ENCODE data around the gene A1CF.
"Not testable (repeated sequence)": the region's sequence is repeated elsewhere in the genome, so short reads cannot be mapped to it uniquely, and the experiment has no call there.

Gene A1CF

DNA sequence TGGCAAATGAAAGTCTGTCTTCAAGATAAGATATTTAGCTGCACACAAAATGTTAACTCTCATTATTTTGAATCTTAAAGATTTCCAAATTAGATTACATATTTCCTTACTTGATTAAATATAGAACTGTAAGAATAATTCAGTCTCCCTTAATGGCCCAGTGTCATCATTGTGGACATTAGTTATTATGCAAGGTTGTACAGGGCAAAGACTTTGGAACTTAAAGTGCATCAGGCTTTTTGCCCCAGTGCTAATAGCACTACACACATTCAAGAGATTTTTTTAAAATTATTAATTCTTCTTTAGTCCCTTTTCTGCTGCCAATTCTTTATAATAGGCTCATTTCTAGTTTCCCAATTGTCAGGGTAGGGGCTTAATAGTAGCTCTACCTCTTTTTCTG lies 103.4 kb downstream of the A1CF start:
- not testable (repeated sequence) for DNase-seq

- DNase-seq = not testable (repeated sequence)
Measured at GRCh38 chr10:50780036-50780435, 105.4 kb downstream of the A1CF start.

GRCh38 chr10:50774868-50775267 lies 110.6 kb downstream of the A1CF start:
- DNase-seq = not testable (repeated sequence)

DNA sequence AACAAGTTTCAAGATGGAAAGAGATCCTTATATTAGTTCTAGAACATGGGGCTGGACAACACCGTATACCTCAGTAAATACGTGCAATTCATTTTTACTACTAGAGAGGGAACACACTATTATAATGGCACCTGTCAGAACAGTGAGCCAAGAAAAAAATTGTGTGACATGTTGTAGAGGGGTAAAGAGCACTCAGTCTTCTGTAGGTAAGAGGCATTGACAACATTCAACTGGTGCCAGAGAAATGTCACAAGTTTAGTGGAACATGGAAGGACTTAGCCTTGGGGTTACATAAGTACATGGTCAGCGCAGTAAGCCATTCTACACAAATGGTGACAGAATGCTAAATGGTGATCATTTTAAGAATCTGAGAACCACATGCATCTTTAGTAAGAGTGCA lies 113.4 kb downstream of the A1CF start:
- not testable (repeated sequence) for DNase-seq

- not testable (repeated sequence) for DNase-seq
Measured at GRCh38 chr10:50766774-50767513, 118.5 kb downstream of the A1CF start.

All from Kasumi-1 (cell line).